K562 (cell line): ENCODE measurements around the gene CSMD2.

ENCODE experiments used
- TCF7 ChIP-seq: sonication (generic); IDR thresholded peaks from 2 replicates; pipeline ENCODE4 v1.6.1; 2016; ENCODE audit warnings: antibody characterized with exemption, borderline replicate concordance
- XRCC3 ChIP-seq: fragments of 450-650 bp; IDR thresholded peaks from 2 replicates; pipeline ENCODE4 v1.6.1; 2017; ENCODE audit warnings: mild to moderate bottlenecking, moderate library complexity
- TF ChIP-seq, protein P1 (sequence below), 3 experiments: IDR thresholded peaks in 2 of 3; conservative IDR thresholded peaks in 1 of 3; 2 replicates each; pipeline ENCODE4 v1.5.1; 2011 to 2012; ENCODE audit warnings: low read length in 3 of 3, mild to moderate bottlenecking in 3 of 3, control low read depth in 2 of 3, improper control_type of control experiment in 1 of 3, inconsistent platforms in 1 of 3, low read depth in 1 of 3, mixed read lengths in 1 of 3, moderate library complexity in 1 of 3; ENCODE audit not compliant: insufficient read depth in 2 of 3
- TF ChIP-seq, protein P2 (sequence below): sonication (generic); formaldehyde crosslinking; IDR thresholded peaks from 2 replicates; pipeline ENCODE4 v1.8.0; 2023; ENCODE audit warnings: mild to moderate bottlenecking, missing genetic modification reagents

DNA sequence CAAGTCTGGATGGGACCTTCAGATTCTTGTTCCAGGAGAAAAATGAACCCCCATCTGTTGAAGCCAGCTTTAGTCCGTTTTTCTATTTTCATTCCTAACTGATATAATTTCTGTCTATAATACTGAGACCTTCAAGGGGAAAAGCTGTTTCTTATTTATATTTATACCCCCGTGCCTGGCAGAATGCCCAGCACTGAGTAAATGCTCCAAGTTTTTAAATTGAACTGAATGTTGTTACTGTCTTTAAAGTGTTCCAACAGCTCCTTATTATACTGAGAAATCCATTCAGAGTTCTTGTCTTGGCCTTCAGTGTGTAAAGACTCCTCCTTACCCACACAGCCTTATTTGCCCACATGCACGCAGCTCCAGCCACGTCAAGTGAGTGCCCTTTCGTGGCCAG is 479.8 kb downstream of the CSMD2 start:
- TF ChIP-seq, protein P1, sequence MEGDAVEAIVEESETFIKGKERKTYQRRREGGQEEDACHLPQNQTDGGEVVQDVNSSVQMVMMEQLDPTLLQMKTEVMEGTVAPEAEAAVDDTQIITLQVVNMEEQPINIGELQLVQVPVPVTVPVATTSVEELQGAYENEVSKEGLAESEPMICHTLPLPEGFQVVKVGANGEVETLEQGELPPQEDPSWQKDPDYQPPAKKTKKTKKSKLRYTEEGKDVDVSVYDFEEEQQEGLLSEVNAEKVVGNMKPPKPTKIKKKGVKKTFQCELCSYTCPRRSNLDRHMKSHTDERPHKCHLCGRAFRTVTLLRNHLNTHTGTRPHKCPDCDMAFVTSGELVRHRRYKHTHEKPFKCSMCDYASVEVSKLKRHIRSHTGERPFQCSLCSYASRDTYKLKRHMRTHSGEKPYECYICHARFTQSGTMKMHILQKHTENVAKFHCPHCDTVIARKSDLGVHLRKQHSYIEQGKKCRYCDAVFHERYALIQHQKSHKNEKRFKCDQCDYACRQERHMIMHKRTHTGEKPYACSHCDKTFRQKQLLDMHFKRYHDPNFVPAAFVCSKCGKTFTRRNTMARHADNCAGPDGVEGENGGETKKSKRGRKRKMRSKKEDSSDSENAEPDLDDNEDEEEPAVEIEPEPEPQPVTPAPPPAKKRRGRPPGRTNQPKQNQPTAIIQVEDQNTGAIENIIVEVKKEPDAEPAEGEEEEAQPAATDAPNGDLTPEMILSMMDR (IDR thresholded peaks at IDR 0.05 in 2 of 3, conservative IDR thresholded peaks at IDR 0.05 in 1 of 3; ENCODE audit: insufficient read depth in 2 of 3, low read depth in 1 of 3, low read length in 3 of 3) = no peak
- TF ChIP-seq, protein P2, sequence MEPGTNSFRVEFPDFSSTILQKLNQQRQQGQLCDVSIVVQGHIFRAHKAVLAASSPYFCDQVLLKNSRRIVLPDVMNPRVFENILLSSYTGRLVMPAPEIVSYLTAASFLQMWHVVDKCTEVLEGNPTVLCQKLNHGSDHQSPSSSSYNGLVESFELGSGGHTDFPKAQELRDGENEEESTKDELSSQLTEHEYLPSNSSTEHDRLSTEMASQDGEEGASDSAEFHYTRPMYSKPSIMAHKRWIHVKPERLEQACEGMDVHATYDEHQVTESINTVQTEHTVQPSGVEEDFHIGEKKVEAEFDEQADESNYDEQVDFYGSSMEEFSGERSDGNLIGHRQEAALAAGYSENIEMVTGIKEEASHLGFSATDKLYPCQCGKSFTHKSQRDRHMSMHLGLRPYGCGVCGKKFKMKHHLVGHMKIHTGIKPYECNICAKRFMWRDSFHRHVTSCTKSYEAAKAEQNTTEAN (CRISPR knock-in tag) = no peak
- no peak for TF ChIP-seq TCF7
- TF ChIP-seq XRCC3 = no peak
